GM19025 (cell line): Measurements from ENCODE around the gene ZNF385B.

Experiments used
- ATAC-seq: cut with Tn5 transposase; IDR thresholded peaks from one replicate; pipeline ENCODE4 v1.9.1; 2021; ENCODE audit warnings: mild to moderate bottlenecking, low read depth, moderate library complexity; ENCODE audit not compliant: unreplicated experiment

ZNF385B gene

GRCh38 chr2:179691235-179691634, 170.2 kb downstream of the ZNF385B start:
- no peak for ATAC-seq

DNA sequence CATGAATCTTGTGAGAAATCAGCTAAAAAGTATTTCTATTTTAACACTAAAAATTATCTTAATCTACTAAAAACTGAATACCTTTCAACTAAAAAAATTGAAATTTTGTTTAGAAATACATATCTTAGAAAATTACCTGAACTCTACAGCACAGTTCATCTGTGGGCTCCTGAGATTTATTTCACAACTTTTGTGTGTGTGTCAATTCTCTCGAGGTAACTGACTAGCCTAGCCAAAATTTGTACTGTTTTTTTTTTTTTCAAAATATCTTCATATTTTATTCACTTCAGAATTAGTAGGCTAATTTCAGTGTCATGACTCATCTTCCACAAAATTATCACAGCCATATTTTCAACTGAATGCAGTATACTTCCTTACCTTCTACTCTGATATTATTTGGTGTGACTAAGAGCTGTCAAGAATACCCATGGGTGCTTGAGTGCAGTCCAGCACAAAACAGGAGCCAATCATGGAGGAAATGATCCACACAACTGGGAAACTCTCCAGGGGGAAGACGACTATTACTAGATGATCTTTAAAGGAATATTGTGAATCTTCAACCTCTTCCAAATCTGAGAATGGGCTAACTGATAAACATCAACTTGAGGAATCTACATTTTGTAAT, 174.6 kb downstream of the ZNF385B start:
- no peak for ATAC-seq

GRCh38 chr2:179686069-179686468, 175.3 kb downstream of the ZNF385B start:
- ATAC-seq = no peak

DNA sequence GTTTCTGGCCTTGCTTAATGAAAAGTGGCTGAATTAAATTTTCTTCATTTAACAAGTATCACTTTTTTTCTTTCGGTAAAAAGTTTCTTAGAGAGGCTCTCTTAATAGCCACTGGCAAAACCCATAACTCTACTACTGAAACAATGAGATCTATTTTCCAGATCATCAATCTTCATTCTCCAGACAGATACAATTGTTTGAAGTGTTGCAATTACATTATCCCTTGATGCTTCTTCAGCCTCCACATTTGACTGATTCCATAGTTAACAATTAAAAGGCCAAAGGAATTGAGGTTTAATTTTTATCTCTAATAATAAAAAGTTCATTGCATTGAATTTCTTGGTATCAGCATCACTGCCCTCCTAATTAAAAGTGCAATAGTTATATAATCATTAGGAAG, 176.3 kb downstream of the ZNF385B start:
- ATAC-seq = no peak

GRCh38 chr2:179682756-179683155, 178.7 kb downstream of the ZNF385B start:
- peak; percentile 68 for ATAC-seq

GRCh38 chr2:179677746-179678505, 183.5 kb downstream of the ZNF385B start:
- no peak for ATAC-seq

GRCh38 chr2:179677077-179677688, 184.2 kb downstream of the ZNF385B start:
- ATAC-seq = no peak

- ATAC-seq = no peak
Observed at GRCh38 chr2:179675435-179675834, 186.0 kb downstream of the ZNF385B start.

- no peak for ATAC-seq
Observed at GRCh38 chr2:179671043-179671981, 190.1 kb downstream of the ZNF385B start.

GRCh38 chr2:179669196-179669595, 192.2 kb downstream of the ZNF385B start:
- no peak for ATAC-seq

DNA sequence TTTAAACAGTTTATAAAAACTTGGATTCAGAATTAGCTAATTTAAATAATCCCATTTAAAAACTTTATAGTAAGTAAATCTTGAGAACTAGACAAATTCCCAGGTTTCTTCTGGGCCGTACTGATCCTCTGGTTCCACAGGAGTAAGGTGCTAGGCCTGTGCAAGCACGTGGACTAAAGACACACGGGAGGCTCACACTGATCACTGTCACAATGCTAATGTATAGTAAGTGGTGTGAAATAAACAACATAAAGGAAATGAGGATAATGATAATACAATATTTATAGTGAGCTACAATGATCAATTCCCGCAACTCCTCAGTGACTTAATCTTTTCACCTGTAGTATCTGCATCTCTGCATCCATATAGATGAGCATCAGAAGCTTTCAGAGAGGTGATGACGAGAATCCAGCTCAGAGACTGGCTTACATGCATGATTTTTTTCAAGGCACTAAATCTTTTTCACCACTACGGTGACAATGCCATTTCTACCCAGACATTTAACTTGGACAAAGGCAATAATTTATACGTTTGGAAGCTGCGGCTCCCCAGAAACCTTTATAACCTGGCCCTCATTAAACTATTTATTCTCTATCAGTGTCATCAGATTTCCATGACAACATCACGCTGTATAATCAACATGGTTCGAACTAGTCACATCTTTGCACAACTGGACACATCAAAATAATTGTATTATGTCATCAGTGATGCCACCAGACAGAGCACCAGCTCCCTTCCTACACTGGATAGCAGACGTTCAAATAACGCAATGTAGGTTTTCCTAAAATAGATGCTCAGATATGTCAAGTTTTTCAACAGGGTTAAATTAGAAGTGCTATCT, 196.2 kb downstream of the ZNF385B start:
- ATAC-seq = no peak

GRCh38 chr2:179661986-179662385, 199.4 kb downstream of the ZNF385B start:
- no peak for ATAC-seq

DNA sequence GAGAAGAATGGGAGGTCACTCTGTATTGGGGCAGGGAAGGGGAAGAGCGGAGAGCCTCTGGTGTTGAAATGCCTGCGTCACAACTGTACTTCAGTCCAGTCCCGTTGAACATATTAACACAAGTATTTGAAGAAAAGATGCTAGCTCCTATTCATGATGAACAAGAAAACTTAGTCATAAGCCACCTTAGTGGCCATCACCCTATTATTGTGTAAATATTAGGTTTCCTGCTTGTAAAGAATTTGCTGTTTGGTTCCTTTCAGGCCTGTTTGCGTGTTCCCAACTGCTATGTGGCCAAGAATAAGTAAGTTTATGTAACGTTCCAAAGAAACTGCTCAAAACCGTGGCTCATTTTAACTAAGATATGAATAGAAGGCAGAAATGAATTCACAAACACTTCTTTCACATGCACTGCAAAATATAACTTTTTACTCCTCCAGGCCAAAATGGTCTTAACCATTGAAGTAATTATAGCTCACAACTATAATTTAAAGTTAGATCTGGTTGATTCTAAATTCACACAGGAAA, 204.3 kb downstream of the ZNF385B start:
- no peak for ATAC-seq

GRCh38 chr2:179655627-179656026, 205.8 kb downstream of the ZNF385B start:
- ATAC-seq = no peak

DNA sequence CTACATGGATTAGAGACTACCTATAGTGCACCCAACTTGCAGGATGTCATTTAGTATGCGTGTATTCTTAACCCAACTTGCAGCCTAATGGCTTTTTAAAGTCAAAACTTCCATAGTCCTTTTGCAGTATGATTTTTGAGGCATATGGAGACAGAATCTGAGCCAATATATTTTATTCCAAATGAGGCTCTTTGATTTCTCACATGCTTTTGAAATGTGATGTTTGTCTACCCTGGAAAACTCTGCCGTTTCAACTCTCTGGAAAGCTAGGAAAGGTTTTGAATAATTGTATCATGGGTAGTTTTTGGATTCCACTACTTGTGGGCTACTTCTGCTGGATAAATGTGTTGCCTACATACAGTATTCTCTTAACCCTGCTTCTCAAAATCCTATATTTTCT, 206.6 kb downstream of the ZNF385B start:
- ATAC-seq = no peak

- ATAC-seq = no peak
Observed at GRCh38 chr2:179652296-179652695, 209.1 kb downstream of the ZNF385B start.

DNA sequence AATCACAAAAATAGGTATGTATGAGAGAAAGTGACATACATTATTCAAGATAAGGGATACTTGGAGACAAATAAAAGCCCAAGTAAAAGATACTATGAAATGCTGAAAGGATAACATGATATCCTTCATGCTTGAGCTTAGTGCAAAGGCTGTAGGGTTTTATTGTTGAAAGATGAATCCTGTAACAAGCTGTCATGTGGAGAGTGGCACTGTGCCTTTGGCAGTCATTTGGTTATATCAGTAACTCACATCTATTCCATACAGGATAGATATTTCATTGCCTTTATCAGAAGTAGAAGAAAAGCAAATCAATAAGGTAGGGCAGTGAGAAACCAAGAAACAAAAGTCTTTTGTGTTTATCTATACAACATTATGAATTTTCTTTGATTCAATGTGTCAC, 211.0 kb downstream of the ZNF385B start:
- no peak for ATAC-seq

DNA sequence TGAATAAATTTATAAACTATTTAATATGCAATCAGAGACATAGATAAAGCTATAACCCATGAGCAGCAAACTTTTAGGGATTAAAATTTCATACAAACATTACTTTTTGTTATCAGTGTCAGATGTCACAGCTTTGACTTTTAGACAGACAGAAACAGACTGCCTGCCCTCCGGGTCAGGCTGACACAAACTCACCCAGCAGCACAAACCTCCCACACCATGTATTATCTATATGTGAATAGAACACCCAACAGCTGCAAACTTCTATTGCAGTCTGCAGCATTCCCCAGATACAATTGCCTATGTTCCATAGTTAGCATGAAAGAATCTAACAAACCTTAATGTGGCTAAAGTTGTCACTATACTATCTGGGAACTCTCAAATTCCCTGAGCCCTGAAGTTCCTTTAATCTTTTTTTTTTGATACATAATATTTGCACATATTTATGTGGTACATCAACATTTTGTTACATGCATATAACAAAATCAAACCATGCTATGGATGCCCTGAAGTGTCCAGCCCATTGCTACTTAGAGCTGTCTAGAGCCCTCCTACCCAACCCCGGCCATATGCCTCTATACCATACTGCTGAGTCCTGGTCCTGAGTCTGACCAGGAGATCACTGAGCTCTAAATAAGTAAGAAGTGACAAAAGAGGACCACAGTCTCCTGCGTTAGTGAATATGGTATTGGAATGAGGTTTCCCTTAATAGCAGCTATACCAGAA, 214.4 kb downstream of the ZNF385B start:
- no peak for ATAC-seq

DNA sequence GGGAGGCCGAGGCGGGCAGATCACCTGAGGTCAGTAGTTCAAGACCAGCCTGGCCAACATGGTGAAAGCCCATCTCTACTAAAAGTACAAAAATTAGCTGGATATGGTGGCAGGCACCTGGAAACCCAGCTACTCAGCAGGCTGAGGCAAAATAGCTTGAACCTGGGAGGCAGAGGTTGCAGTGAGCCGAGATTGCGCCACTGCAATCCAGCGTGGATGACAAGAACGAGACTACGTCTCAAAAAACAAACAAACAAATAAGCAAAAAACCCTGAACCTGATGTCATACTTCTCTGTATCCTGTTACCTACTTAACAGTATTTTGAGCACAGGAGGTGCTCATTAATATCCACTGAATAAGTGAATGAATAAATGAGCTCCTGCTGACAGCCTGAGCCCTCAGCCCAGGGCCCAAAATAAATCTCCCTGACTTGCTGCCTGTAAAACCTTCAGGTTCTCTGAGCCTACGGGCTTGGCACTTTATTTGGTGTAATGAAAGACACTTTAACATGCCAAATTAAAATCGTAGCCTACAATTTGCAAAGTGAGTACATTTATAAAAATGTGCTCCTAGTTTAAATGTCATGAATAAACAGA, 215.1 kb downstream of the ZNF385B start:
- no peak for ATAC-seq
